Tibial nerve (tissue), 4 donors: ENCODE results near the gene FBXO38.

Source experiments
- CTCF ChIP-seq, 5 experiments: fragments of 200-600 bp in 3 of 5; fragments of 450-650 bp in 2 of 5; sonication (generic) in 3 of 5; IDR thresholded peaks; one replicate each; pipeline ENCODE4 v1.5.1; 2016 to 2019; ENCODE audit warnings: antibody characterized with exemption in 5 of 5, mild to moderate bottlenecking in 3 of 5, moderate library complexity in 2 of 5
- EP300 ChIP-seq, 2 donors: sonication (generic); formaldehyde crosslinking; IDR thresholded peaks; one replicate each; pipeline ENCODE4 v1.6.1; 2017; ENCODE audit warnings: antibody characterized with exemption in 2 of 2, mild to moderate bottlenecking in 1 of 2
- POLR2A ChIP-seq, 2 donors: fragments of 450-650 bp; IDR thresholded peaks; one replicate each; pipeline ENCODE4 v1.6.1; 2017; ENCODE audit warnings: antibody characterized with exemption in 2 of 2, mild to moderate bottlenecking in 2 of 2, moderate library complexity in 2 of 2

DNA sequence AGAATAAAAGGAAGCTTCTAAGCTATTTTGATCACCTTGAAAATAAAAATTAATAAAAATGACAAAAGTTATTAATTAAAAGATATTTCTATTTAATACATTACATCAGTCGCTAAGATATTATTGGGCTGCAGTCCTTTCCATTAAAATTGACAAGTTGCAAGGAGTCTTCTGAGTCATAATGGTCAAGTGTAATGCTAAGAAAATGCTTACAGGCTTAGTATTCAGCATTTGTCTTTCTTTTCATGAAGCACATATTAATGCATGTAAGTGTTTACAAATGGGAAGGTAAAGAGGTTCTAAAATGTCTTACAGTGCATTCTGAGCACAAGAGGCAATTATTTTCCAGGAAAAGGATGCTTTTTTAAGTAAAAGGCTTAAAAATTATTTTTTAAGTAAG, 31.1 kb upstream of the FBXO38 start:
- TF ChIP-seq POLR2A (IDR thresholded peaks at IDR 0.05) (no peak), CTCF (IDR thresholded peaks at IDR 0.05) (no peak), EP300 (IDR thresholded peaks at IDR 0.05) (no peak)
